SK-N-SH treated with all-trans-retinoic acid at 6 μM for 48 hours (cell line): Measurements from ENCODE around the gene DOCK1.

Experiments
- ATAC-seq: fragments of 200-7000 bp; cut with Tn5 transposase; 3 replicates; pipeline ENCODE4 v1.9.1; 2020; ENCODE audit warnings: mild to moderate bottlenecking, moderate library complexity
- ARNTL ChIP-seq: fragments of 450-650 bp; formaldehyde crosslinking; IDR thresholded peaks from 2 replicates; pipeline ENCODE4 v1.5.0; 2020; ENCODE audit warnings: low read depth, mild to moderate bottlenecking, moderate library complexity, borderline replicate concordance
- BACH2 ChIP-seq: fragments of 250-450 bp; sonication (Bioruptor Pico); IDR thresholded peaks from 2 replicates; pipeline ENCODE4 v1.9.0; 2021; ENCODE audit warnings: mild to moderate bottlenecking, borderline replicate concordance
- CSDC2 ChIP-seq: fragments of 250-450 bp; sonication (Bioruptor Pico); IDR thresholded peaks from 2 replicates; pipeline ENCODE4 v1.5.0; 2020; ENCODE audit warnings: mild to moderate bottlenecking, moderate library complexity
- ESRRG ChIP-seq: fragments of 250-450 bp; sonication (Bioruptor Pico); IDR thresholded peaks from 2 replicates; pipeline ENCODE4 v1.6.1; 2021; ENCODE audit warnings: mild to moderate bottlenecking
- GLIS3 ChIP-seq: fragments of 250-450 bp; sonication (Bioruptor Pico); IDR thresholded peaks from 2 replicates; pipeline ENCODE4 v1.5.0; 2020; ENCODE audit warnings: mild to moderate bottlenecking, moderate library complexity
- ISL1 ChIP-seq: fragments of 250-450 bp; sonication (Bioruptor Pico); IDR thresholded peaks from 2 replicates; pipeline ENCODE4 v2.1.2; 2022; ENCODE audit warnings: mild to moderate bottlenecking, moderate library complexity
- OSR1 ChIP-seq: fragments of 250-450 bp; sonication (Bioruptor Pico); IDR thresholded peaks from 2 replicates; pipeline ENCODE4 v1.8.0; 2022; ENCODE audit warnings: moderate library complexity, mild to moderate bottlenecking, inconsistent platforms
- PPARA ChIP-seq: fragments of 250-450 bp; sonication (Bioruptor Pico); IDR thresholded peaks from 2 replicates; pipeline ENCODE4 v1.5.0; 2020; ENCODE audit warnings: mild to moderate bottlenecking, borderline replicate concordance
- RARB ChIP-seq: fragments of 250-450 bp; sonication (Bioruptor Pico); IDR thresholded peaks from 2 replicates; pipeline ENCODE4 v1.8.0; 2021; ENCODE audit warnings: mild to moderate bottlenecking, moderate library complexity
- SNAI2 ChIP-seq: fragments of 250-450 bp; sonication (Bioruptor Pico); IDR thresholded peaks from 2 replicates; pipeline ENCODE4 v1.5.0; 2020; ENCODE audit warnings: mild to moderate bottlenecking, moderate library complexity
- TCF4 ChIP-seq: fragments of 250-450 bp; sonication (Bioruptor Pico); IDR thresholded peaks from 2 replicates; pipeline ENCODE4 v1.8.0; 2021; ENCODE audit warnings: mild to moderate bottlenecking, moderate library complexity, borderline replicate concordance
- TOX ChIP-seq: fragments of 250-450 bp; sonication (Bioruptor Pico); IDR thresholded peaks from 2 replicates; pipeline ENCODE4 v1.8.0; 2021; ENCODE audit warnings: mild to moderate bottlenecking, moderate library complexity, borderline replicate concordance
- ZC3H10 ChIP-seq: fragments of 250-450 bp; sonication (Bioruptor Pico); IDR thresholded peaks from 2 replicates; pipeline ENCODE4 v1.5.1; 2021; ENCODE audit warnings: mild to moderate bottlenecking, moderate library complexity
- ZFP3 ChIP-seq: fragments of 250-450 bp; sonication (Bioruptor Pico); IDR thresholded peaks from 2 replicates; pipeline ENCODE4 v1.5.0; 2020; ENCODE audit warnings: mild to moderate bottlenecking, moderate library complexity
- ZFP30 ChIP-seq: fragments of 450-650 bp; formaldehyde crosslinking; IDR thresholded peaks from 2 replicates; pipeline ENCODE4 v1.5.0; 2022; ENCODE audit warnings: mild to moderate bottlenecking, moderate library complexity
- ZNF70 ChIP-seq: fragments of 450-650 bp; formaldehyde crosslinking; IDR thresholded peaks from 2 replicates; pipeline ENCODE4 v1.5.0; 2020; ENCODE audit warnings: mild to moderate bottlenecking, moderate library complexity
- ZNF8 ChIP-seq: fragments of 450-650 bp; formaldehyde crosslinking; IDR thresholded peaks from 2 replicates; pipeline ENCODE4 v1.5.0; 2020; ENCODE audit warnings: mild to moderate bottlenecking, moderate library complexity
- TF ChIP-seq, protein P1 (sequence below): fragments of 250-450 bp; sonication (Bioruptor Pico); IDR thresholded peaks from 2 replicates; pipeline ENCODE4 v1.5.0; 2020; ENCODE audit warnings: mild to moderate bottlenecking, moderate library complexity
- TF ChIP-seq, protein P2 (sequence below): fragments of 250-450 bp; sonication (Bioruptor Pico); IDR thresholded peaks from 2 replicates; pipeline ENCODE4 v1.8.0; 2021; ENCODE audit warnings: low read depth, mild to moderate bottlenecking, moderate library complexity, borderline replicate concordance
- TF ChIP-seq, protein P3 (sequence below): fragments of 250-450 bp; sonication (Bioruptor Pico); IDR thresholded peaks from 2 replicates; pipeline ENCODE4 v1.5.1; 2020; ENCODE audit warnings: low read depth, mild to moderate bottlenecking, moderate library complexity
- TF ChIP-seq, protein P4 (sequence below): fragments of 250-450 bp; sonication (Bioruptor Pico); IDR thresholded peaks from 2 replicates; pipeline ENCODE4 v1.8.0; 2020; ENCODE audit warnings: mild to moderate bottlenecking, moderate library complexity, borderline replicate concordance

The DOCK1 gene

DNA sequence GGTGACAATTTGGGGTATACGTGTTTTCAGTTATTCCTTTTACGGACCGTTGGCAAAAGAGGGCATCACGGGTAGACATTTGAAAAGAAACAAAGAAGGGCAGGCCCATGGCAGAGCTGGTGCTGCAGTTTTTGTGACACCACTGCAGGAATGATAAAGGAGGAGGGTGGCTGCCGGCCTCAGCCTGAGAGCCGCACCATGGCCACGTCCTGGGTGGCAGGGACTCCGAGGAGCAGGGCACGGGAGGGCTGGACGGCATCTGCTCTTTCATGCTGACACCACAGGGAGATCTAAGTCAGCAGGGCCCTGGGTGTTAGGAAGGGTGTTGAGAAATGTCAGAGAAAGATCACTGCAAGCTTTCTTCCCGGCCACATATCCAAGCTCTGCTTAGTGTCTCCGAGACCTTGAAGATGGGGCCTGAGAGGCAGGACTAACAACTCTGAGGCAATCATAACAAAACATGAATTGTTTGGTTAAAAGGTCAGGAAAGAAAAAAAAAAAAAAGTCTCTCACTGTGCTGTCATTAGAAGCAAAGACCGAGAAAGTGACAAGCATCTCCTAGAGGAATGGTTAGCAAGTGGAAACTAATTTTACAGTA is 254.5 kb downstream of the DOCK1 start:
- ATAC-seq = no peak
- TF ChIP-seq TOX = no peak
- TF ChIP-seq RARB (CRISPR knock-in tag) = no peak
- TF ChIP-seq SNAI2 (CRISPR knock-in tag) = no peak
- TF ChIP-seq, protein P1, sequence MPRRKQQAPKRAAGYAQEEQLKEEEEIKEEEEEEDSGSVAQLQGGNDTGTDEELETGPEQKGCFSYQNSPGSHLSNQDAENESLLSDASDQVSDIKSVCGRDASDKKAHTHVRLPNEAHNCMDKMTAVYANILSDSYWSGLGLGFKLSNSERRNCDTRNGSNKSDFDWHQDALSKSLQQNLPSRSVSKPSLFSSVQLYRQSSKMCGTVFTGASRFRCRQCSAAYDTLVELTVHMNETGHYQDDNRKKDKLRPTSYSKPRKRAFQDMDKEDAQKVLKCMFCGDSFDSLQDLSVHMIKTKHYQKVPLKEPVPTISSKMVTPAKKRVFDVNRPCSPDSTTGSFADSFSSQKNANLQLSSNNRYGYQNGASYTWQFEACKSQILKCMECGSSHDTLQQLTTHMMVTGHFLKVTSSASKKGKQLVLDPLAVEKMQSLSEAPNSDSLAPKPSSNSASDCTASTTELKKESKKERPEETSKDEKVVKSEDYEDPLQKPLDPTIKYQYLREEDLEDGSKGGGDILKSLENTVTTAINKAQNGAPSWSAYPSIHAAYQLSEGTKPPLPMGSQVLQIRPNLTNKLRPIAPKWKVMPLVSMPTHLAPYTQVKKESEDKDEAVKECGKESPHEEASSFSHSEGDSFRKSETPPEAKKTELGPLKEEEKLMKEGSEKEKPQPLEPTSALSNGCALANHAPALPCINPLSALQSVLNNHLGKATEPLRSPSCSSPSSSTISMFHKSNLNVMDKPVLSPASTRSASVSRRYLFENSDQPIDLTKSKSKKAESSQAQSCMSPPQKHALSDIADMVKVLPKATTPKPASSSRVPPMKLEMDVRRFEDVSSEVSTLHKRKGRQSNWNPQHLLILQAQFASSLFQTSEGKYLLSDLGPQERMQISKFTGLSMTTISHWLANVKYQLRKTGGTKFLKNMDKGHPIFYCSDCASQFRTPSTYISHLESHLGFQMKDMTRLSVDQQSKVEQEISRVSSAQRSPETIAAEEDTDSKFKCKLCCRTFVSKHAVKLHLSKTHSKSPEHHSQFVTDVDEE (CRISPR knock-in tag) = no peak
- TF ChIP-seq BACH2 = no peak
- no peak for TF ChIP-seq OSR1 (CRISPR knock-in tag)
- TF ChIP-seq TCF4 (CRISPR knock-in tag) = no peak
- no peak for TF ChIP-seq ESRRG (CRISPR knock-in tag)

DNA sequence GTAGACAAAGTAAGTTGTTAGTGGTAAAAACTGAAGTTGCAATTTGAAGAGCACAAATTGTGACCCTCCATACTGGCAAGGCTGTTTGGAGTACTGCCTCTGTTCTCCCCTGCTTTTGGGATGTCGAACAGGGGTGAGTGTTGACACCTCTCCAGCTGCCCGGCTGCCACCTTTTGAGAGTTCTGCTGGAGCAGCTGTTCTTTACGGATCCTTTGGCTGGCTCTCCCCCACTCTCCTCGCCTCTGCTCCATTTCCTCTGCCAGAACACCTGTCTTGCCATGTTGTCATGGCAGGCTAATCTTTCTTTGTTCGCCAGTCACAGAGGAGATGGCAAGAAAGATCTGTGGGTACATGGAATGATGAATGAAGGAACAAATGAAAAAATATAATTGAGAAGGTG is 256.3 kb downstream of the DOCK1 start:
- no peak for ATAC-seq
- TF ChIP-seq, protein P2, sequence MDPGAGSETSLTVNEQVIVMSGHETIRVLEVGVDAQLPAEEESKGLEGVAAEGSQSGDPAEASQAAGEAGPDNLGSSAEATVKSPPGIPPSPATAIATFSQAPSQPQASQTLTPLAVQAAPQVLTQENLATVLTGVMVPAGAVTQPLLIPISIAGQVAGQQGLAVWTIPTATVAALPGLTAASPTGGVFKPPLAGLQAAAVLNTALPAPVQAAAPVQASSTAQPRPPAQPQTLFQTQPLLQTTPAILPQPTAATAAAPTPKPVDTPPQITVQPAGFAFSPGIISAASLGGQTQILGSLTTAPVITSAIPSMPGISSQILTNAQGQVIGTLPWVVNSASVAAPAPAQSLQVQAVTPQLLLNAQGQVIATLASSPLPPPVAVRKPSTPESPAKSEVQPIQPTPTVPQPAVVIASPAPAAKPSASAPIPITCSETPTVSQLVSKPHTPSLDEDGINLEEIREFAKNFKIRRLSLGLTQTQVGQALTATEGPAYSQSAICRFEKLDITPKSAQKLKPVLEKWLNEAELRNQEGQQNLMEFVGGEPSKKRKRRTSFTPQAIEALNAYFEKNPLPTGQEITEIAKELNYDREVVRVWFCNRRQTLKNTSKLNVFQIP (CRISPR knock-in tag) = no peak
- TF ChIP-seq BACH2 = no peak
- TF ChIP-seq GLIS3 (CRISPR knock-in tag) = no peak
- TF ChIP-seq TOX = no peak
- TF ChIP-seq CSDC2 (CRISPR knock-in tag) = no peak
- no peak for TF ChIP-seq ISL1
- TF ChIP-seq ARNTL (CRISPR knock-in tag) = no peak
- TF ChIP-seq OSR1 (CRISPR knock-in tag) = no peak

DNA sequence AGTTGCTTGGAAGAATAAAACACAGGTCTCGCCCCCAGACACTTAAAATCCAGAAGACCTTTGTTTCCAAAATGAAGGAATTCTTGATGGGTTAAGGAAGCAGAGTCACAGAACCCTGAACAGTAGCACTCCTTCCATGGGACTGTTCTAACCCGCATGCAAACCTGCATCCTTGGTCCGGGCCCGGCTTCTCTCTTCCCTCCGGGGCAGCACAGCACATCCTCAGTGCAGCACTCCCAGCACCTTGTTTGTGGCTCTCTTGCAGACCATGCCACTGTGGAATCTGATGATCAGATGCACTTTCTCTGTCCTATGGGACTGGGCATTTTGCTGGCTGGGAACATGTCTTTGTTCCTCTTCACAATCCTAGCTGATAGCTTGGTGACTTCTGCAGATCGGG is 257.6 kb downstream of the DOCK1 start:
- ATAC-seq = no peak
- TF ChIP-seq RARB (CRISPR knock-in tag) = no peak
- TF ChIP-seq, protein P2 (CRISPR knock-in tag) = no peak
- TF ChIP-seq ARNTL (CRISPR knock-in tag) = no peak
- TF ChIP-seq ZNF70 (CRISPR knock-in tag) = no peak
- no peak for TF ChIP-seq GLIS3 (CRISPR knock-in tag)
- no peak for TF ChIP-seq CSDC2 (CRISPR knock-in tag)
- TF ChIP-seq, protein P1 (CRISPR knock-in tag) = no peak
- no peak for TF ChIP-seq ZFP30 (CRISPR knock-in tag)

DNA sequence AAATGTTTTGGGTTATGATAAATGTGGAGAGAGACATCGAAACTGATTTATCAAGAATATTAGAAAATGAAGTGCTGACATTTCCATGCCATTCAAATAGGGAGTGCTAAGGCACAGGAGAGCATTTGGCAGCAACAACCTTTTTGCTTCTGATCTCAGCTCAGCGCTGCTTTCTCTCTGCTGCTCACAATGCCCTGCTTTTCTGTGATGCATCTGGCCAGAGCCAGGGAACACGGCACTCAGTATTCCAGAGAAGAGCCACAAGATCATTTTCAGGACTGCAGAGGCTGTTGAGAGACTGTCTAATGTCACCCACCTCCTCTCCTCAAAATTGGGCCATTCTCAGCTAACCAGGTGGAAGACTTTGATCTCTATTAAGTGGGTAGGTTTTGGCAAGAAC is 263.0 kb downstream of the DOCK1 start:
- no peak for ATAC-seq
- TF ChIP-seq, protein P2 (CRISPR knock-in tag) = no peak
- TF ChIP-seq ZNF8 (no peak), ZFP3 (CRISPR knock-in tag) (no peak), CSDC2 (CRISPR knock-in tag) (no peak), ARNTL (CRISPR knock-in tag) (no peak), BACH2 (no peak), TOX (no peak), SNAI2 (CRISPR knock-in tag) (no peak), GLIS3 (CRISPR knock-in tag) (no peak), ISL1 (no peak), PPARA (CRISPR knock-in tag) (no peak), ZC3H10 (CRISPR knock-in tag) (no peak), TCF4 (CRISPR knock-in tag) (no peak), RARB (CRISPR knock-in tag) (no peak)
- TF ChIP-seq, protein P3, sequence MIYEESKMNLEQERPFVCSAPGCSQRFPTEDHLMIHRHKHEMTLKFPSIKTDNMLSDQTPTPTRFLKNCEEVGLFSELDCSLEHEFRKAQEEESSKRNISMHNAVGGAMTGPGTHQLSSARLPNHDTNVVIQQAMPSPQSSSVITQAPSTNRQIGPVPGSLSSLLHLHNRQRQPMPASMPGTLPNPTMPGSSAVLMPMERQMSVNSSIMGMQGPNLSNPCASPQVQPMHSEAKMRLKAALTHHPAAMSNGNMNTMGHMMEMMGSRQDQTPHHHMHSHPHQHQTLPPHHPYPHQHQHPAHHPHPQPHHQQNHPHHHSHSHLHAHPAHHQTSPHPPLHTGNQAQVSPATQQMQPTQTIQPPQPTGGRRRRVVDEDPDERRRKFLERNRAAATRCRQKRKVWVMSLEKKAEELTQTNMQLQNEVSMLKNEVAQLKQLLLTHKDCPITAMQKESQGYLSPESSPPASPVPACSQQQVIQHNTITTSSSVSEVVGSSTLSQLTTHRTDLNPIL (CRISPR knock-in tag) = no peak
- TF ChIP-seq, protein P4, sequence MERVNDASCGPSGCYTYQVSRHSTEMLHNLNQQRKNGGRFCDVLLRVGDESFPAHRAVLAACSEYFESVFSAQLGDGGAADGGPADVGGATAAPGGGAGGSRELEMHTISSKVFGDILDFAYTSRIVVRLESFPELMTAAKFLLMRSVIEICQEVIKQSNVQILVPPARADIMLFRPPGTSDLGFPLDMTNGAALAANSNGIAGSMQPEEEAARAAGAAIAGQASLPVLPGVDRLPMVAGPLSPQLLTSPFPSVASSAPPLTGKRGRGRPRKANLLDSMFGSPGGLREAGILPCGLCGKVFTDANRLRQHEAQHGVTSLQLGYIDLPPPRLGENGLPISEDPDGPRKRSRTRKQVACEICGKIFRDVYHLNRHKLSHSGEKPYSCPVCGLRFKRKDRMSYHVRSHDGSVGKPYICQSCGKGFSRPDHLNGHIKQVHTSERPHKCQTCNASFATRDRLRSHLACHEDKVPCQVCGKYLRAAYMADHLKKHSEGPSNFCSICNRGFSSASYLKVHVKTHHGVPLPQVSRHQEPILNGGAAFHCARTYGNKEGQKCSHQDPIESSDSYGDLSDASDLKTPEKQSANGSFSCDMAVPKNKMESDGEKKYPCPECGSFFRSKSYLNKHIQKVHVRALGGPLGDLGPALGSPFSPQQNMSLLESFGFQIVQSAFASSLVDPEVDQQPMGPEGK = no peak
